ENCODE measurements around the gene MTA2.
"Not testable (repeated sequence)": the region's sequence is repeated elsewhere in the genome, so short reads cannot be mapped to it uniquely, and the experiment has no call there.

MTA2 gene

GRCh38 chr11:62601372-62602140, at the start of gene MTA2:
Gene MTA2 (minus strand): TSS chr11:62601865. CDS start chr11:62601450, 415 bp downstream.
- peak; percentile 100 for DNase-seq

DNA sequence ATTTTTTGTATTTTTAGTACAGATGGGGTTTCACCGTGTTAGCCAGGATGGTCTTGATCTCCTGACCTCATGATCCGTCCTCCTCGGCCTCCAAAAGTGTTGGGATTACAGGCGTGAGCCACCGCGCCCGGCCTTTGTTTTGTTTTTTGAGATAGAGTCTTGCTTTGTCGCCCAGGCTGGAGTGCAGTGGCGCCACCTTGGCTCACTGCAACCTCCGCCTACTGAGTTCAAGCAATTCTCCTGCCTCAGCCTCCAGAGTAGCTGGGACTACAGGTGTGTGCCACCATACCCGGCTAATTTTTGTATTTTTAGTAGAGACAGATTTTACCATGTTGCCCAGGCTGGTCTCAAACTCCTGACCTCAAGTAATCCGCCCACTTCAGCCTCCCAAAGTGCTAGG, 48.6 kb upstream of the MTA2 start:
- DNase-seq, result not testable (repeated sequence)

DNA sequence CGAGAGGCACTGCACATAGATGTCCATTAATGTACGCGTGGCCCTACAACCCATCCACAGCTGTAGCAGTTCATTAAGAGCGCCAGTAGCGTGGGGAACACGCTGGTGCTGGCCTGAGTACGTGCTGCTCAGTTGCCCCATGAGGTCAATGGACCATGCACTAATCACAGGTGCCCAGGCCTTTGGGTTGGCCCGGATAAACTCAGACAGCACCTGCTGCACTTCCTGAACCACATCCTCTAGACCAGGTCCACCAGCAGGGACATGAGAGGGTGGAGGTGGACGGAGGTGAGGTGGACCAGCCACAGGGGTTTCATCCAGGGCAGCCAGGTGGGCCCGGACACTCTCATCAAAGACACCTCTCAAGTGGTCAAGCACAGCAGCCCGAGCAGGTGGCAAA, 47.8 kb upstream of the MTA2 start:
- DNase-seq, result no peak

- DNase-seq, result no peak
Observed at GRCh38 chr11:62648967-62649364, 47.3 kb upstream of the MTA2 start.

- DNase-seq, result no peak
Observed at GRCh38 chr11:62648185-62648966, 46.7 kb upstream of the MTA2 start.

DNA sequence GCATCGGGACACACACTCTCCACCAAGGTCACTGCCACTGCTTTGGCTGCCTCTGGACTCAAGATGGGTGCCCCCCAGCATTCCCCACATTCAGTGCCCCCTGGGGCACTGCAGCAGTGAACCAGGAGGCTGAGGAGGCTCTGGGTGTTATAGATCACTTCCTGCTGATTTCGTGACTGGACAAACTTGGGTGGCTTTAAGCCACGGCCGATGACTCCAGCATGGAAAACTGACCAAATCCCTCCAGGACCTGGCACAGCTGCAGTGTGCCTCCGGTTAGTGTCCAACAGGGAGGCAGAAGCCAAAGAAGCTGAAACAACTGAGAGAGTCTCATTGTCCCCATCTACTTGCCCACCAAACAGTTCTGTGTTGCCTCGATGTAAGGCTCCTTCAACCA, 45.9 kb upstream of the MTA2 start:
- DNase-seq, result no peak

- no peak for DNase-seq
Observed at GRCh38 chr11:62646825-62647608, 45.4 kb upstream of the MTA2 start.

GRCh38 chr11:62645946-62646824, 44.5 kb upstream of the MTA2 start, which contains the start of gene GANAB:
Gene GANAB (minus strand): TSS chr11:62646613. CDS start chr11:62646599, 14 bp downstream.
- peak; percentile 96 for DNase-seq

GRCh38 chr11:62645671-62645945, 43.9 kb upstream of the MTA2 start:
- no peak for DNase-seq

DNA sequence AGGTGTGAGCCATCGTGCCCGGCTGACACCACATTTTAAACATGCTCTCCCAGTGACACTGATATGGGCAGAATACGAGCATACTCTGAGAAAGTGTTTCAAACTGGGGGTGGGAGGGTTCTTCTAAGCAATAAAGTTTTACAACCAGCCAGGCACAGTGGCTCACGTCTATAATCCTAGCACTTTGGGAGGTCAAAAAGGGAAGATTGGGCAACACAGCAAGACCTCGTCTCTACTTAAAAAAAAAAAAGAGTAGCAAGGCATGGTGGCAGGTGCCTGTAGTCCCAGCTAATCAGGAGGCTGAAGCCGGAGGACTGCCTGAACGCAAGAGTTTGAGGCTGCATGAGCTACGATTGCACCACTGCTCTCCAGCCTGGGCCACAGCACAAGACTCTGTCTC, 42.6 kb upstream of the MTA2 start:
- no peak for DNase-seq

DNA sequence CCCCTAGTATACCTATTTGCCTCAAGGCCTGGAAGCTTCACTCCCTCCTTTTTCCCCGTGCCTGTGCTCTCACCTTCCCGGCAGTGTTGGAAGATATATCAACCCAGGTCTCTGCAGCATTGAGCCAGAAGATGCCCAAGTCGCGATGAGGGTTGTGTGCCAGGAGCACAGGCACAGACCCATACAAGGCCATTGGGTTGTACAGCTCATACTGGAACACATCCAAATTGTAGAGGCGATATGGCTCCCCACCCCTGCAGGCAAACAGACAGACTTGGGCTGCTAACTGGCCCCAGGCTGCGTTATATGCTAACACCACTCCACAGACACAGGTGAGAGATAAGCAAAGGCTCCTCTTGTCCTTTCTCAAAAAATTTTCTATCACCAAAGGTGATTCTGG, 30.8 kb upstream of the MTA2 start:
- no peak for DNase-seq

DNA sequence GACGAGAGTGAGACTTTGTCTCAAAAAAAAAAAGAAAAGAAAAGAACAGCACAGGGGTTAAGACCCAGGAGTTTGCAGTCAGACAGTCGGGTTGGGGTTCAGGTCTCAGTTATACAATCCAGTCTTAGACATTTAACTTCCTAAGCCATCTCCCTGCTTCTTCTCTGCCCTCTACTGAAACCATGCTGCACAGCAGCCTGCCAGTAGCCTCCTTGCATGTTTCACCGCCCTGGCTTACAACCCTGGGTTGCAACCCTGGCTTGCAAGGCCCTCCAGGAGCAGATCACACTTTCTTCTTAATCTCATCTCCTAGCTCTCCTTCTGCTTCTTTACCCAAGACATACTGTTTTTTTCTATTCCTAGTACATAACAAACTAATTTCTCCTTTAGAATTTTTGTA, 26.0 kb upstream of the MTA2 start:
- DNase-seq, result no peak

GRCh38 chr11:62622476-62623089, 20.9 kb upstream of the MTA2 start:
- no peak for DNase-seq

GRCh38 chr11:62621567-62622470, 20.2 kb upstream of the MTA2 start, which contains the start of gene B3GAT3:
Gene B3GAT3 (minus strand): TSS chr11:62621986. CDS start chr11:62621947, 39 bp downstream.
- peak; percentile 96 for DNase-seq

GRCh38 chr11:62621027-62621566, 19.4 kb upstream of the MTA2 start:
- DNase-seq, result no peak

GRCh38 chr11:62616957-62617356, 15.3 kb upstream of the MTA2 start:
- DNase-seq, result not testable (repeated sequence)

GRCh38 chr11:62615521-62615920, 13.9 kb upstream of the MTA2 start:
- no peak for DNase-seq

GRCh38 chr11:62614275-62614674, 12.6 kb upstream of the MTA2 start:
- DNase-seq, result no peak

- DNase-seq, result no peak
Observed at GRCh38 chr11:62613291-62613778, 11.7 kb upstream of the MTA2 start.

Measured in activated T-cell treated with anti-CD3 and anti-CD28 coated beads, Interleukin-2, amount 50 U/mL, for 1 hour (primary cell).